ENCODE measurements around the gene TSPAN13. TPM values are rescaled to one million over a fixed set of nuclear protein-coding genes. Genes with fewer than 3 reads are reported as not detected.

TSPAN13 gene
- total and polyA plus RNA-seq, 2 of the 8 experiments (the other 6 are each of a cell fraction or from before 2014, with no cell fraction given), result 15.3 to 28.1 TPM

DNA sequence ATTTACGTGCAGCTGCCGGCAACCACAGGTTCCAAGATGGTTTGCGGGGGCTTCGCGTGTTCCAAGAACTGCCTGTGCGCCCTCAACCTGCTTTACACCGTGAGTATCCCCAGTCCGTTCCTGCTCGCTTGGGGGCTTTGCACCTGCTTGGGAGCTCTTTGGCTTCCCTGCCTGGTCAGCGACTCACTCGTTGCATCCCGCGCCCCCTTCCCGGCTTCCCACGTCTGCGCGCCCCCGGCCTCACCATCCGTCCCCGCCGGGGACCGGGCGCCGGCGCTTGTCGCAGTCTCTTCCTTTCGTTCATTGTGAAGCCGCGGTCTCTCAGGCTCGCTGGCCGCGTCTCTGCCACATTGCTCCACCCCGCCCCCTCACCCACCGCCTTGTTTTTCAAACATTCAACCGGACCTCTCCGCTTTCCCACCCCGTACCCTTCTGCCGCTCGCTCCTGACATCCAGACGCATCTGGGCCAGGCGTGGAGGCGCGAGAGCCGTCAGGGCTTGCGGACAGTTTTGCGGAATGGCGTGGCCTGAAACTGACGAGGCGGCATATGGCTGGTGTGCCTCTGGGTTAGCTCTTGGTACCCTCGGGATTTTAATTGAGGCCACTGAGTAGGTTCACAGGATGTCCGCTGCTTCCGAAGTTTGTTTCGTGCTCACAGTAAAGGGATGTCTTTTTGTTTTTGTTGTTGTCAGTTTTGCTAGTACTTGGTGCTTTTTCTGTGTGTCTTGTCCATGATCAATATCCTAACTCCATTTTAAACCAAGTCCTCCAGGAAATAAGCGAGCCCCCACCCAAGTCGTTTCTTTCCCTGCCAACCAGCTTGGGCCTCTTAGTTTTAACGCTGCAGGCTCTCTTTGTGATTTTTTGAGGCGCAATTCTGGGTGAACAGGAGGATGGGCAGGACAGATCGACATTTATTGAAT lies 639 bp downstream of the TSPAN13 start (continued):
- TF ChIP-seq ASH2L (IDR thresholded peaks at IDR 0.05; ENCODE audit: low read length) (peak; percentile 84), MAX (IDR thresholded peaks at IDR 0.05) (peak; percentile 85), CHD7 (IDR thresholded peaks at IDR 0.05; ENCODE audit: insufficient replicate concordance, low read length) (no peak), ZNF274 (IDR thresholded peaks at IDR 0.05; ENCODE audit: borderline replicate concordance, extremely low read depth, low read length) (no peak), TBP (IDR thresholded peaks at IDR 0.05; ENCODE audit: low read depth, low read length) (no peak), HDAC2 (IDR thresholded peaks at IDR 0.05; ENCODE audit: borderline replicate concordance in 1 of 2, low read depth in 2 of 2, low read length in 2 of 2) (0 out of 4 replicates have a peak, but pooled peaks of 1 of the 2 experiments have one; percentile 64), RBBP5 (IDR thresholded peaks at IDR 0.05; ENCODE audit: borderline replicate concordance, low read depth, low read length) (peak; percentile 99), JUND (IDR thresholded peaks at IDR 0.05; ENCODE audit: low read length) (no peak), CEBPB (IDR thresholded peaks at IDR 0.05; ENCODE audit: low read depth, low read length) (no peak)
